Endothelial cell of hepatic sinusoid (primary cell): ENCODE measurements around the gene AZIN2.

Experiments used
- in situ Hi-C: cut with HindIII; loops from 2 replicates; pipeline ENCODE4 v1.10.0; 2017; ENCODE audit warnings: low sequenced_read_pairs

AZIN2 gene

GRCh38 chr1:33149453-33150190 lies 68.7 kb downstream of the AZIN2 start:
- in situ Hi-C loops = no loop called here

GRCh38 chr1:33150522-33150921 lies 69.6 kb downstream of the AZIN2 start:
- in situ Hi-C loops = no loop called here

- in situ Hi-C loops = no loop called here
These were observed 70.2 kb downstream of the AZIN2 start for GRCh38 chr1:33151116-33151515.

- in situ Hi-C loops = no loop called here
These were observed 71.9 kb downstream of the AZIN2 start for GRCh38 chr1:33152685-33153432.

GRCh38 chr1:33153650-33154049 lies 72.7 kb downstream of the AZIN2 start:
- in situ Hi-C loops = no loop called here

- in situ Hi-C loops = no loop called here
These were observed 75.1 kb downstream of the AZIN2 start for GRCh38 chr1:33155877-33156538.

GRCh38 chr1:33157131-33157530 lies 76.2 kb downstream of the AZIN2 start:
- in situ Hi-C loops = no loop called here

- in situ Hi-C loops = no loop called here
These were observed 77.4 kb downstream of the AZIN2 start for GRCh38 chr1:33158366-33158765.

- in situ Hi-C loops = no loop called here
These were observed 78.6 kb downstream of the AZIN2 start for GRCh38 chr1:33159577-33159976.

GRCh38 chr1:33161061-33161681 lies 80.2 kb downstream of the AZIN2 start:
- in situ Hi-C loops = no loop called here

GRCh38 chr1:33162141-33162540 lies 81.2 kb downstream of the AZIN2 start:
- in situ Hi-C loops = no loop called here

GRCh38 chr1:33163621-33164519 lies 82.9 kb downstream of the AZIN2 start:
- in situ Hi-C loops = no loop called here

- in situ Hi-C loops = no loop called here
These were observed 84.3 kb downstream of the AZIN2 start for GRCh38 chr1:33165209-33165608.

- in situ Hi-C loops = no loop called here
These were observed 84.9 kb downstream of the AZIN2 start for GRCh38 chr1:33165809-33166208.

GRCh38 chr1:33167650-33168447 lies 86.9 kb downstream of the AZIN2 start:
- in situ Hi-C loops = no loop called here

- in situ Hi-C loops = no loop called here
These were observed 87.8 kb downstream of the AZIN2 start for GRCh38 chr1:33168556-33169289.

- in situ Hi-C loops = no loop called here
These were observed 88.5 kb downstream of the AZIN2 start for GRCh38 chr1:33169290-33170055.
